Activated B cell treated with CpG ODN at 0.5 μM for 24 hours (primary cell): ENCODE results near the gene TLCD3A. TPM values are rescaled to one million over a fixed set of nuclear protein-coding genes. Genes with fewer than 3 reads are reported as not detected.

Experiments used
- ATAC-seq: fragments of 200-7000 bp; cut with Tn5 transposase; one replicate; pipeline ENCODE4 v1.10.0; 2021; ENCODE audit warnings: low read depth, mild to moderate bottlenecking, moderate library complexity
- CTCF ChIA-PET: fragments of 350-600 bp; sonication (Branson Sonifier 250); formaldehyde crosslinking; loops from one replicate; lab custom pipeline; 2021; ENCODE audit warnings: antibody characterized with exemption; lab: Charles Lee
- POLR2A ChIA-PET: fragments of 350-600 bp; sonication (Branson Sonifier 250); formaldehyde crosslinking; loops from one replicate; lab custom pipeline; 2021; ENCODE audit warnings: antibody characterized with exemption; lab: Charles Lee
- DNase-seq: peaks from one replicate; pipeline ENCODE4 v3.0.0; 2022
- H3K27ac Mint-ChIP-seq: one replicate; pipeline ENCODE4 v1.8.0; 2020; ENCODE audit warnings: mixed read lengths
- H3K27me3 Mint-ChIP-seq: one replicate; pipeline ENCODE4 v1.8.0; 2021; ENCODE audit warnings: mixed read lengths
- H3K36me3 Mint-ChIP-seq: one replicate; pipeline ENCODE4 v1.8.0; 2021; ENCODE audit warnings: low read depth, mixed read lengths
- H3K4me1 Mint-ChIP-seq: one replicate; pipeline ENCODE4 v1.8.0; 2021; ENCODE audit warnings: mixed read lengths
- H3K4me3 Mint-ChIP-seq: one replicate; pipeline ENCODE4 v1.8.0; 2020; ENCODE audit warnings: mild to moderate bottlenecking, mixed read lengths
- H3K9me3 Mint-ChIP-seq: one replicate; pipeline ENCODE4 v1.8.0; 2020; ENCODE audit warnings: mixed read lengths
- intact Hi-C: fragments of 100-400 bp; cut with micrococcal nuclease; formaldehyde crosslinking; loops from one replicate; pipeline ENCODE4 v1.15.1; 2024
- total RNA-seq: library from RNA; stranded (reverse); gene quantifications from 2 replicates; pipeline ENCODE4 v1.2.3, GENCODE V29; 2022
- TF ChIP-seq, protein P1 (sequence below): fragments of 200-600 bp; IDR thresholded peaks from one replicate; pipeline ENCODE4 v1.8.0; 2022; ENCODE audit warnings: antibody characterized with exemption, mild to moderate bottlenecking

The TLCD3A gene
- total RNA-seq, 1 donor from 2014 or later: 2.8 TPM

DNA sequence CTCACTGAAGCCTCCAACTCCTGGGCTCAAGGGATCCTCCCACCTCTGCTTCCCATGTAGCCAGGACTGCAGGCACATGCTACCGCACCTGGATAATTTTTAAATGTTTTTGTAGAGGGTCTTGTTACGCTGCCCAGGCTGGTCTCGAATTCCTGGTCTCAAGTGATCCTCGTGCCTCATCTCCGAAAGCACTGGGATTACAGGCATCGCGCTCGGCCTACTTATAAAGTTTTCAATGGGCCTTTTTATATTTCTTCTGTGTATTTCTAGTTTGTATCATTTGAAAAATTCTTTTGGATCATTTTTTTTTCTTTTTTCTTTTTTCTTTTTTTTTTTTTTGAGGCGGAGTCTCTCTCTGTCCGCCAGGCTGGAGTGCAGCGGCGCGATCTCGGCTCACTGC, 7.3 kb upstream of the TLCD3A start:
- Mint-ChIP-seq H3K4me3 (no peak overlapping the region), H3K4me1 (no peaks in the 10 kb centered on the region), H3K36me3 (no peaks in the 10 kb centered on the region), H3K9me3 (no peaks in the 10 kb centered on the region), H3K27me3 (no peaks in the 10 kb centered on the region), H3K27ac (no peak overlapping the region)
- CTCF ChIA-PET: no interaction called here
- DNase-seq (no peak), ATAC-seq (no peak)
- TF ChIP-seq, protein P1, sequence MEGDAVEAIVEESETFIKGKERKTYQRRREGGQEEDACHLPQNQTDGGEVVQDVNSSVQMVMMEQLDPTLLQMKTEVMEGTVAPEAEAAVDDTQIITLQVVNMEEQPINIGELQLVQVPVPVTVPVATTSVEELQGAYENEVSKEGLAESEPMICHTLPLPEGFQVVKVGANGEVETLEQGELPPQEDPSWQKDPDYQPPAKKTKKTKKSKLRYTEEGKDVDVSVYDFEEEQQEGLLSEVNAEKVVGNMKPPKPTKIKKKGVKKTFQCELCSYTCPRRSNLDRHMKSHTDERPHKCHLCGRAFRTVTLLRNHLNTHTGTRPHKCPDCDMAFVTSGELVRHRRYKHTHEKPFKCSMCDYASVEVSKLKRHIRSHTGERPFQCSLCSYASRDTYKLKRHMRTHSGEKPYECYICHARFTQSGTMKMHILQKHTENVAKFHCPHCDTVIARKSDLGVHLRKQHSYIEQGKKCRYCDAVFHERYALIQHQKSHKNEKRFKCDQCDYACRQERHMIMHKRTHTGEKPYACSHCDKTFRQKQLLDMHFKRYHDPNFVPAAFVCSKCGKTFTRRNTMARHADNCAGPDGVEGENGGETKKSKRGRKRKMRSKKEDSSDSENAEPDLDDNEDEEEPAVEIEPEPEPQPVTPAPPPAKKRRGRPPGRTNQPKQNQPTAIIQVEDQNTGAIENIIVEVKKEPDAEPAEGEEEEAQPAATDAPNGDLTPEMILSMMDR: no peak
- intact Hi-C loops: no loop called here
- POLR2A ChIA-PET: no interaction called here

DNA sequence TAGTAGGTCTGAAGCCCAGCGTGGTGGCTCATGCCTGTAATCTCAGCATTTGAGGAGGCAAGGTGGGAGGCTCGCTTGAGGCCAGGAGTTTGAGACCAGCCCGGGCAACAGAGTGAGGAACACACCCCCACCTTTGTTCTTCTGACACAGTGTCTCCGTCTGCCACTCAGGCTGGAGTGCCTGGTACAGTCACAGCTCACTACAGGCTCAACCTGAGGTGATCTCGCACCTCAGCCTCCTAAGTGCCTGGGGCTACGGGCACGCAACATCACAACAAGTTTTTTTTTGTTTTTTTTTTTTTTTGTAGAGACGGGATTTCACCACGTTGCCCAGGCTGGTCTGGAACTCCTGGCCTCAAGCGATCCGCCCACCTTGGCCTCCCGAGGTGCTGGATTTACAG, 6.7 kb upstream of the TLCD3A start:
- Mint-ChIP-seq H3K36me3 (no peaks in the 10 kb centered on the region), H3K4me3 (no peak overlapping the region), H3K27ac (no peak overlapping the region), H3K4me1 (no peaks in the 10 kb centered on the region), H3K9me3 (no peaks in the 10 kb centered on the region), H3K27me3 (no peaks in the 10 kb centered on the region)
- DNase-seq (no peak), ATAC-seq (no peak)
- POLR2A ChIA-PET: no interaction called here
- TF ChIP-seq, protein P1: no peak
- CTCF ChIA-PET: no interaction called here
- intact Hi-C loops: no loop called here

DNA sequence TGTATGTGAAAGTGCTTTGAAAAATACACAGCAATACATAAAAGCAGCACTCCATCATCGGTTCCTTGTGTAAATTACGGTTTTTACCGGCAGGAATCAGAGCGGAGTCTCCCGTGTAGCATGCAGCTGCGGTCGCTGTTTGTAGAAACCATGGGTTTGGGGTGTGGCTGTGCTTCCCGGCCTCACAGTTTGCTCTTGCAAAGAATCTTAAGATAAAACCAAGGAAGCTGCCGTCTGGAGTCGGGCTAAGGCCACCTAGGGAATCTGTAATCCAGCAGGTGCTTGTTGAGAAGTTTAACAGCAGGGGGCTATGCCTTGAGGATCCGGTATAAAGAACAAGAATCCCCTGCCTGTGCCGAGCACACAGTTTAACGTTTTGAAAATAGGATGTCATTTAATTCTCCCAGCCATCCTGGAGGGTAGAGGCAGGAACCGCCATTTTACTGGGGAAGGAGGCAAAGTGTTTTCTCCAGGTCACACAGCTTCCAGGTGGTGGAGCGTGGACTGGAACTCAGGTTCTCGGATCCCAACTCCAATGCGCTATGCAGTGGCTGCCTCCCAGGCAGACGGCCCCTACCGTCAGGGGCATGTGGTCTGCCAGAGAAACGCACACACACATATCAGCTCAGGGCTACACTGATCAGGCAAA, 6.0 kb upstream of the TLCD3A start:
- ChIA-PET POLR2A (no interaction called here), CTCF (no interaction called here)
- no peaks in the 10 kb centered on the region for H3K27me3 Mint-ChIP-seq
- H3K4me1 Mint-ChIP-seq: no peaks in the 10 kb centered on the region
- ATAC-seq (no peak), DNase-seq (no peak)
- H3K4me3 Mint-ChIP-seq: no peak overlapping the region
- H3K9me3 Mint-ChIP-seq: no peaks in the 10 kb centered on the region
- intact Hi-C loops: no loop called here
- no peaks in the 10 kb centered on the region for H3K36me3 Mint-ChIP-seq
- H3K27ac Mint-ChIP-seq: no peak overlapping the region
- TF ChIP-seq, protein P1: no peak

DNA sequence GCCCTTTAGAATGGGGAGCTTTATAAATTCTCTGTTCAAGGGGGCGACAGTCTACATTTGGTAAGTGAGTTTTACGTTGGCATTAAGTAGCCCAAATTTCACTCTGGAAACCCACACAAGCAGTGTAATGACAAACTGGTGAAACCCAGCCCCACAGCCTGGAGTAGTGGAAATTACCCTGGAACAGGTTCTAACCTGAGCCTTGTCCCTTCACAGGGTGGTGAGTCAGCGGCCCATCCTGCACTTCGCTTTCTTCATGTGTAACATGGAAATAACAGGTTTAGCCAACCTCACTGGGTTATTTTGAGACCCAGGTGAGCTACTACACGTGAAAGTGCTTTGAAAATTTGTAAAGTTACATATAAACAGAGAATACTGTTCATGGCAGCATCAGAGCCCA, 3.5 kb upstream of the TLCD3A start:
- TF ChIP-seq, protein P1: no peak
- no peaks in the 10 kb centered on the region for H3K36me3 Mint-ChIP-seq
- no peak overlapping the region for H3K4me3 Mint-ChIP-seq
- H3K27me3 Mint-ChIP-seq: no peaks in the 10 kb centered on the region
- ChIA-PET POLR2A (interaction anchor here (0.5 kb wide), 1 partner anchor 14 kb away, joined by 4 read pairs; no protein-coding TSS in a partner anchor), CTCF (no interaction called here)
- ATAC-seq (no peak), DNase-seq (no peak)
- no peak overlapping the region for H3K27ac Mint-ChIP-seq
- peaks cover 6% of the 10 kb centered on the region for H3K4me1 Mint-ChIP-seq
- intact Hi-C loops: no loop called here
- H3K9me3 Mint-ChIP-seq: no peaks in the 10 kb centered on the region

DNA sequence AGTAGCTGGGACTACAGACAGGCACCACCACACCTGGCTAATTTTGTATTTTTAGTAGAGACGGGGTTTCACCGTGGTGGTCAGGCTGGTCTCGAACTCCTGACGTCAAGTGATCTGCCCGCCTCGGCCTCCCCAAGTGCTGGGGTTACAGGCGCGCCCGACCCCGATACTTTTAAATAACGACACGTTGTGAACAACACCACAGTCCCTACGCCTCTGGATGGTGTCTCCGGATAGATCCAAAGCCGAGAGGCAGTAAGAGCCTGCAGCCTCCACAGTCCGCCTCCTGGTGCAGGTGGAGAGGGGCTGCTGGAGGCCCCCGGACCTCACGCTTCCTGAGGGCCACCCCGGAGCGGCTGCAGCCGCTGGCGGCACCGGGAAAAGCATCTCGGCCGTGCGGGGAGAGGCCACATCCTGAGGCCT, 741 bp upstream of the TLCD3A start:
- TF ChIP-seq, protein P1: no peak
- ATAC-seq: peak; percentile 6
- ChIA-PET POLR2A (interaction anchor here (1.2 kb wide), 1 partner anchor 17 kb away, joined by 4 read pairs; the partner anchor contains the start of gene VPS53), CTCF (no interaction called here)
- Mint-ChIP-seq H3K36me3 (no peaks in the 10 kb centered on the region), H3K27me3 (no peaks in the 10 kb centered on the region), H3K27ac (no peak overlapping the region), H3K4me3 (peak overlapping the region; percentile 76), H3K9me3 (no peaks in the 10 kb centered on the region), H3K4me1 (peaks cover 6% of the 10 kb centered on the region)
- no peak for DNase-seq
- intact Hi-C loops: loop anchor here (1.0 to 2.0 kb wide), 3 partner anchors 9 to 21 kb away; partner anchors contain the start of genes GEMIN4 and VPS53
